GM12892 (cell line): ENCODE data around the gene ZBTB20.

Experiments used
- DNase-seq: peaks from one replicate; pipeline ENCODE4 v3.0.0; 2011; ENCODE audit not compliant: insufficient read length
- FAIRE-seq: peaks from 2 replicates; lab custom pipeline; 2011; peaks lifted over from hg19 to GRCh38; lab: Jason Lieb, UNC
- POLR2A ChIP-seq: IDR thresholded peaks from 2 replicates; pipeline ENCODE4 v1.6.1; 2011; ENCODE audit warnings: low read depth, low read length, control low read depth
- POLR2AphosphoS5 ChIP-seq: IDR thresholded peaks from 2 replicates; pipeline ENCODE4 v1.6.1; 2011; ENCODE audit warnings: low read depth, low read length, control low read depth
- TAF1 ChIP-seq: IDR thresholded peaks from 2 replicates; pipeline ENCODE4 v1.6.1; 2011; ENCODE audit warnings: low read depth, mild to moderate bottlenecking, control low read depth, low read length, borderline replicate concordance

The ZBTB20 gene

DNA sequence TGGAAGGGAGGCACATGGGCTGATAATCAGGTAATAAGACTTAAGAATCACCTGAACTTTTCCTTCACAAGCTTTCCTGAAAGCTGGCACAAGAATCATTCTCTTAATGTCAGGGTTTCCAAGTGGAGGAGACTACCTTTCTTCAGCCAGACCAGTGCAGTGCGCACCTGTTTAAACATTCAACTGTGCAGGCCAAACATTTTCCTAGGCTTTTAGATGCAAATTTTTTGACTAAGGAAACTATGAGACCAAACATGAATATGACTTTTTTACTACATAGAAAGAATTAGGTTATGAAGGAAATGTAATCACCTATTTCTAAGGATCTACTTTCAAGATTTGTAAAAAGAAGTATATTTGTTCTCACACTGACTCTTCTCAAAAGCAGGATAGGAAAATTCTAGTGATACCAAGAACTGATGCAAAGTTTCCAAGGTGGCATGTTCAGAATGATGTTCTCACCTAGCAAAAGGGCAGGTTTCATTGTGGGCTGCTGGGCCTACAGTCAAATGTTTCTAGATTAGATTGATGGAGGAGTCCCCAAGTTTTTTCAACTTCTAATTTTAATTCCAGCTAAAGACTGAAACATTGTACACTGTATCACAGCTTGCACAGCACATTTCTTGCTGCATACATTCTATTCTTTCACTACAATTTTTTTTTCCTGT, 514.2 kb downstream of the ZBTB20 start:
- FAIRE-seq = no peak
- no peak for DNase-seq
- TF ChIP-seq POLR2A = no peak
- TF ChIP-seq POLR2AphosphoS5 = no peak
- no peak for TF ChIP-seq TAF1

DNA sequence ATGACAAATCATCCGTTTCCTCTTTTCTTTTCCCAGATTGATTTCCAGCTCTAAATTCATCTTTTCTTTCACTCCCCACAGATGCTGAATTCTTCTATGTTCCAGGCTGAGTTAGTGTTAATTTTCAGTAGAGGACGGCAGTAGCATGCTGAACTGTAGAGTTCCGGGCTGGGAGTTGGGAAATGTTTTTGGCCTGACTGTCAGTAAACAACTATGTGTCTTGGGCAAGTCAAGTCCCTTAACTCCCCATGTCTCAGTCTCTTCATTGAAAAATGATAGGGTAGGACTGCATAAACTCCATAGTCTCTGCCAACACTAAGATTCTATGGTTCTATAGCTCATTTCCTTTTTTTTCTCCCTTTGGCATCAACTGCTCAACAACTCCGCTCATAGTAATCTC, 519.3 kb downstream of the ZBTB20 start:
- FAIRE-seq (no peak), DNase-seq (no peak)
- no peak for TF ChIP-seq TAF1
- TF ChIP-seq POLR2A = no peak
- no peak for TF ChIP-seq POLR2AphosphoS5

DNA sequence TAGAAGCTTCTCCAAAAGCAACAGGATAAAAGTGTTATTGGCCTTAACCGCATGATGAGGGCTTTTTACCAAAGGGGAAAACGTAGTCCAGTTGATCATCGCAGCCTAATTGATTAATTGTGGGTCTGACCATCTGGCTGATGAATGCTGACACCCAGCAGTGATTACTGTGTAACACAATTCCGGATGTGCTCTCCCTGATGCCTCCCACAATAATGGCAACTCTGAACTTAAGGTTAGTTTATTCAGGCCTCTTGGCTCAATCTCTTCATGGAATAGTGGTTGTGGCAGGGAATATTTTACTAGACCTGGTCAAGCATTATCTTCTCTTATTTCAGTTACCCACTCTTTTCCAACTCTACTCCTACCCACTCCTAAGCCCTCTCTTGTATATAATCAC, 520.3 kb downstream of the ZBTB20 start:
- TF ChIP-seq TAF1 (no peak), POLR2AphosphoS5 (no peak), POLR2A (no peak)
- FAIRE-seq (no peak), DNase-seq (no peak)

DNA sequence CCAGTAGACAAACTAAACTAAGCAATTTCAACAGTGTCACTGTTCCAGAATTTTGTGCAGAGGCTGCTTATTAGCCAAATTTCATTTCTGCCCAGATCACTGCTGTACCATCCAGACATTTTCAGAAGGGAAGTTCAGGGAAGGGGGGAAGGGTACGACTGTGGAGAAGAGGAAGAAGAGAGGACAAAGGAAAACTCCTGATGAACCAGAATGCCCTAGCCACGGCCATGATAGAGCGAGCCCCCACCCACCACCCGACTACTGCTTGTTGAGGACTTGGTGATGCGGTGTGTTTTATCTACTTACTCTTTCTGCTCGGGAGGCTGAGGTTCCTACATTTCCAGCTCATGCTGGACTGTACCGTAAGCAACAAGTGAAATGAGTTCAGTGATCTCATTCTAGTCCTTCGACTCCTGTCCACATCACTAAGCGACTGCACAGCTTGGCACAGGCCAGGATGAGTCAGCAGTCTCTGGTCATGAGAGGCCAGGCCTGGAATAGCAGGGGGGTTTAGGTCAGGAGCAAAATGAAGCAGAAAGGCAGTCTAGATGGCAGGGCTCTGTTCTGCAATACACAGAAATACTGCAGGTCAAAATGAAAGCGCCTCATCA, 522.4 kb downstream of the ZBTB20 start:
- TF ChIP-seq POLR2AphosphoS5 (no peak), POLR2A (no peak), TAF1 (no peak)
- FAIRE-seq (no peak), DNase-seq (no peak)

DNA sequence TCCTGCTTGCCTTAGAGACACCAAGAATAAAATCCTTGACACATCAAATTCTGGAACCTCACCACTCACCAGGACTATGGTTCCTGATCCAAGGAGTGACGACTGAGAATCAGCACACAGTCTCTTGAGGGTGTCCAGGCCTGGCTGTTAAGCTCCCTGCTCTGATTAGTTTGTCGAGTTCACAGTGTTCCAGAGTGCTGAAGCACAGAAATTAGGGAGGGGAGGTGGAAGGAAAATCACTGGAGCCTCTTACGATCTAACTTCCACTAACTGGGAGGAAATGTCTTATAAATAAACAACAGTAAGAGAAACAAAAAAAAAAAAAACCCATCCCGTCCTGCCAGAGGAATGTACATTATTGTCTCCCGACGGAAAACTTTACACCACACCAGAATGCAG, 523.0 kb downstream of the ZBTB20 start:
- DNase-seq (no peak), FAIRE-seq (no peak)
- TF ChIP-seq POLR2AphosphoS5 = no peak
- no peak for TF ChIP-seq TAF1
- no peak for TF ChIP-seq POLR2A

DNA sequence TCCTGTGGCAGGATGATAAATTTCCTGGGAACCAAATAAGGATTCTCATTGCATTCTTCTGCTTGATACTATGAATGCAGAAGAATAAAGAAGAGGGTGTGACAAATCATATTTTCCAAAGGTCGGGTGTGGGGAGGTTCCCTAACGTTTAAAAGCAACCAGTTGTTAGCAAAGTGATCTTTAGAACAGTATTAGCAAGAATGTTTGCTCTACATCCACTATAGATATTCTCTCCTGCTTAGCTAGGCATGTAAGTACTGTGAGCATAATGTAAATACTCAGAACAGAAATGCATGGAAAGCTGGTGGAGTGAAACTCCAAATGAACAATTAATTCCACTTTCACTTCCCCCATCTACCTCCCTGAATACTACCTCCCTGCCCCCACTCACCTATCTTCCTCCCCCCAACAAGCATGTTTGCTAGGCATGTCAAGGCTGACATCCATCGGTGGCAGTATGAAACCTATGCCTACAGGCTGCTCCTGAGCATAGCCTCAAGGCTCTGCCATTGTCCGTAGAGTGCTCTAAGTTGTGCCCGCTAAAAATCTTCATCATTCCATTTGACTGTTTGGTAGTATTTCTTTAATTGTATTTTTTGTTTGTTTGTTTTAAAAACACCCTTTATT, 523.6 kb downstream of the ZBTB20 start:
- TF ChIP-seq POLR2AphosphoS5 (no peak), POLR2A (no peak), TAF1 (no peak)
- DNase-seq (no peak), FAIRE-seq (no peak)

DNA sequence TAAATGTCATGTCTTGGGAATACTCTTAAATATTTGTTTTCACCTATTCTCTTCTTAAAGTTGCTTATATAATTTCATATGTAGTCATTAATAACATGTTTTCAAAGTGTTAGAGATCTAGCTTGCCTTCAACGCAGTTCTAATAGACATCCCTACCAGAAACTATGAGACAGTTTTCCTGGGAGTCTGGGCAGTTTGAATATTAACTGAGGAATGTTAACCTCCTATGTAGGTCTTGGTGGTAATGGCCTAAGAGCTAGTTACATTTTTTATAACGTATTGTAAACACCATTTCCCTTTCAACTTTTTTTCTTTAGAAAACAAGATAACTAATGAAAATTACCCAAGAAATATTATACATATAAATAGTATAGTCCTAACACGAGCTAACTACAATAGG, 525.1 kb downstream of the ZBTB20 start:
- DNase-seq (no peak), FAIRE-seq (no peak)
- TF ChIP-seq POLR2AphosphoS5 = no peak
- no peak for TF ChIP-seq TAF1
- TF ChIP-seq POLR2A = no peak

DNA sequence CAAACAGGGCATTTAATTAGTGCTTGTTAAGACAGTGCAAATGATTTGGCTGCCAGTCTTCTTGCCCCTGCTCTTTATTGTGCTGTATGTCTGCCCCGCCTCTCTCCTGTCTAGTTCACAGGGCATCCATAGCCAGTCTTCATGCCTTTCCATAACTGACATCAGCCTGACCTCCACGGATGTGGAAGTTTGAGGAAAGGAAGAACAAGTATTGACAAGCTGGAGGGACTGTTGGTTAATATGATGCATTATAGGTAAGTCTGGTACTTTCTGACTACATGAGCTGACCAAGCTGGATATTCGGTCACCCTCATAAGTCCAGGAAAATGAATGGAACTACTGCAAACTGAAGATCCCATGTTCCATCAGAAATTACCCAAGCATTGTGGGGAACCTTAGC, 527.3 kb downstream of the ZBTB20 start:
- DNase-seq (no peak), FAIRE-seq (no peak)
- TF ChIP-seq POLR2AphosphoS5 (no peak), POLR2A (no peak), TAF1 (no peak)

DNA sequence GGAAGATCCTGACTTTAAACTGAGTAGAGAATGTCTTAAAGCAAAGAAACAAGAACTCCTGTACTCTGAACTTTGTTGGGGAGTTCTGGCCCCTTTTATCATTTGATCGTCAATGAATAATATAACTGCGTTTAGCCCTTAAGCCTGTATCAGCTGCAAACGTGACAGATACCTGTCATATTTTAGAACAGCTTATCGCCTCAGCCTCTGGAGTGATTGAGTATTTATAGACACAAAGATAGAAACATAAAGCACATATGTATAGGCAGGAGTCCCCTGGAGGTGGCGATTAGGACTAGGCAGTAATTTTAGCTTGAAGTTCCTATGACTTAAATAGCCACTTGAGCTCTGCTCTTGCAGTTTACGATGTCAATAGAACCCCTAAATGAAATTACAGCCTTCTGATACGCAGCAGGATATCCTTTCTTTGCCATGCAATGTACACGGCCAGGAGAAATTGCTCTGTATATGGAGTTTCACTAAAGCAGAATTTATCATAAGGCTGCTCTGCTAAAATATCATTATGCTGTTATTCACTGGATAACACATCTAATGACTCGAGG, 531.5 kb downstream of the ZBTB20 start:
- DNase-seq (no peak), FAIRE-seq (no peak)
- no peak for TF ChIP-seq POLR2A

DNA sequence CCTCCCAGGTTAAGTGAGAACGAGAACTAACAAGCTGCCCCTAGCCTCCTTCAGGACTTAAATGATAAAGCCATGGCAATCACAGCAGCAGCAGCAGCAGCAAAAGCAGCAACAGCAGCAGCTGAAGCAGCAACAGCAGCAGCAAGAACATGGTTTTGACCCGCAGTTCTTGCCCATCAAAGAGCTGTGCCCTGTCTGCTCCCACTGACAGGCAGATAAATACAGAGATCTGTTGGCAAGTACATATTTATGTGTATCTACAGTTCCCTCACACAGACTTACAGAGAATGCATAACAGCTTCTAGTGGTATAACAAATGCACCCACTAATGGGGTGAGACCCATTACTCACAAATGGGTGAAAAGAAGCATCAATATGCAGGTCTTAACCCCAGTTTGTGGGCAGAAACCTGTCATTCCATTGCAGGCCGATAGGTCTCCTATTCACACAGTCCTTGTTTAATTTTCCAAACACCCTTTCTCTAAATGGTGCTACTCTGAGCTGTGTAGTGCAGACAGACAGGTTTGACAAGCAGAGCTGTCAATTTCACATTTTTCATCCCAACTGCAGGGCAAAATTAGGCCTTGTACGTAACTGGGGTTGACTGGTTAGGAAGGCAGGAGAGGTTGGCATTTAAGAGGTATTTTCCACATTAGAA, 537.0 kb downstream of the ZBTB20 start:
- FAIRE-seq = no peak
- TF ChIP-seq POLR2AphosphoS5 (no peak), POLR2A (no peak), TAF1 (no peak)
- no peak for DNase-seq

DNA sequence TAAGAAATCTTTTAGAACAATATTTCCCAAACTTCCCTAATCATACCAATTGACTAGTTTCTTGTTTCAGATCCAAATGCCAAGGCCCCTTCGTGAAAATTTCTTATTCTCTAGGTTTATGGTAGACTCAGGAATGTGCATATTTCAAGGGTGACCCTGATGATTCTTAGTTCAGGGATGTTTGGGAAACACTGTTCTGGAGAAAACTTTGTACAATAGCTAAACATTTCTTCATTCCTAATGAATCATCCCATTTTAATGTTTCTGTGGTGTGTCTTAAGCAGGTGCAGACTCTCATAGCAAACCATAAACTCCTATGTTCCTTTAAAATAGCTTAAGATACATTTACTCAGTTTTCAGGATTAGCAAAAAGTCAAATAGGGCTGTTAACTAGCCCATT, 538.8 kb downstream of the ZBTB20 start:
- TF ChIP-seq POLR2AphosphoS5 (no peak), POLR2A (no peak), TAF1 (no peak)
- FAIRE-seq (no peak), DNase-seq (no peak)

DNA sequence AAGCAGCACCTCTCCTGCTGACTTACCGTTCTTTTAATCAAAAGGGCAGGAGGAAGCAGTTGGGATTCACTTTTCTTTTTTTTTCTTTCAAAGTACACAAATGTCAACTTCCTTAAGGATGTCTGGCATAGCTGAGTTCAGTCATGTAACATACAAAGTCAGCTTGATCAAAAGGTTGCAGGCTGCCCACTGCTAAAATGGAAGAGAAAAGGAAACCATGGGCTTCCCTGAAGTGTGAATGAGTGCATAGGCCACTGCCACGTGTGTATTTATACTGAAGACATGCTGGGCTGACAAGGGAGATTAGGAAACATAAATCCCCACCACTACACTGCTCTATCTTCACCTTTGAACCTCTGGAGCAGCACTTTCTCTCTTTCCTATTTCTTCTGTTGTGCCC, 540.8 kb downstream of the ZBTB20 start:
- TF ChIP-seq POLR2A (no peak), POLR2AphosphoS5 (no peak), TAF1 (no peak)
- DNase-seq = no peak
- no peak for FAIRE-seq

DNA sequence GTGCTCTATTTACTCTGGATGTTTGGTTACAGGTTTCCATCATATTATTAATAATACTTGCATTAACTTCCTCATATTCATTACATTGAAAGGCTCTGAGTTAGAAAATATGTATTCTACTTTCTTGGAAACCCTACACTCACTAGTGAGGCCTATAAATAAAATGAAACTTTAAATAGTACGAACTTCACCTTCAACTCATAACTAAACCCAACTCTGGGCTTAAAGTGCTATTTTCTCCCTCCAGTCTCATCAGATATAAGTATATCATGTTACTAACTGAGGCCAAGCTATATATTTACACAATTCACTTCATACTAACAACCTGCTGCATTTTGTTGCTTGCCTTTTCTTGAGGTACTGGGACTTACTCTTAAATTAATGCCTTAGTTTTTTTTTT, 546.5 kb downstream of the ZBTB20 start:
- DNase-seq (no peak), FAIRE-seq (no peak)
- TF ChIP-seq POLR2A = no peak
- TF ChIP-seq POLR2AphosphoS5 = no peak
- TF ChIP-seq TAF1 = no peak
